ENCODE results near the gene RIC8A. TPM values are rescaled to one million over a fixed set of nuclear protein-coding genes. Genes with fewer than 3 reads are reported as not detected.
A peak's percentile ranks its signal among the peaks of the same experiment; 100 is the strongest.

Gene RIC8A
- total and polyA plus RNA-seq, 9 donors, result 33.6 to 119 (median 83.8) TPM

GRCh38 chr11:201966-202365, 5.5 kb upstream of the RIC8A start:
- WGBS, 3 donors, result 69 to 72% (median 72%) methylated on average over 15 of the region's 15 CpGs
- intact Hi-C loops (cut with DNase I), result loop anchor here in 3 of 4 donors (10.0 kb wide), 2 partner anchors 103 to 163 kb away; partner anchors contain the start of genes B4GALNT4 (in 3 of the 3) and IFITM2 (in 1 of the 3)
- H3K27ac ChIP-seq, result no peak overlapping the region
- DNase-seq, result peak in 1 of 5 donors; percentile 9
- no peaks in the 10 kb centered on the region for H3K27me3 ChIP-seq
- peaks cover 15% of the 10 kb centered on the region for H3K4me1 ChIP-seq (ENCODE audit: insufficient read depth)
- H3K4me3 ChIP-seq, result no peak overlapping the region
- no peaks in the 10 kb centered on the region for H3K36me3 ChIP-seq
- TF ChIP-seq CTCF (IDR thresholded peaks at IDR 0.05) (no peak), POLR2A (IDR thresholded peaks at IDR 0.05) (no peak), EP300 (IDR thresholded peaks at IDR 0.05) (no peak)
- no peaks in the 10 kb centered on the region for H3K9me3 ChIP-seq

GRCh38 chr11:202490-202889, 5.0 kb upstream of the RIC8A start:
- H3K4me3 ChIP-seq, result no peak overlapping the region
- no peaks in the 10 kb centered on the region for H3K36me3 ChIP-seq
- TF ChIP-seq POLR2A (IDR thresholded peaks at IDR 0.05) (no peak), CTCF (IDR thresholded peaks at IDR 0.05) (no peak), EP300 (IDR thresholded peaks at IDR 0.05) (no peak)
- no peaks in the 10 kb centered on the region for H3K27me3 ChIP-seq
- peak in 1 of 5 donors; percentile 17 for DNase-seq
- H3K27ac ChIP-seq, result no peak overlapping the region
- intact Hi-C loops (cut with DNase I), result loop anchor here in 3 of 4 donors (10.0 kb wide), 2 partner anchors 102 to 162 kb away; partner anchors contain the start of genes B4GALNT4 (in 3 of the 3) and IFITM2 (in 1 of the 3)
- no peaks in the 10 kb centered on the region for H3K9me3 ChIP-seq
- peaks cover 15% of the 10 kb centered on the region for H3K4me1 ChIP-seq (ENCODE audit: insufficient read depth)
- WGBS, 3 donors, result 62 to 69% (median 65%) methylated on average over 8 of the region's 8 CpGs

GRCh38 chr11:203056-203944, 4.2 kb upstream of the RIC8A start:
- intact Hi-C loops (cut with DNase I), result loop anchor here in 3 of 4 donors (10.0 kb wide), 2 partner anchors 102 to 162 kb away; partner anchors contain the start of genes B4GALNT4 (in 3 of the 3) and IFITM2 (in 1 of the 3)
- Histone ChIP-seq H3K27me3 (no peaks in the 10 kb centered on the region), H3K27ac (no peak overlapping the region), H3K4me3 (no peak overlapping the region), H3K36me3 (no peaks in the 10 kb centered on the region), H3K4me1 (ENCODE audit: insufficient read depth) (peaks cover 15% of the 10 kb centered on the region), H3K9me3 (no peaks in the 10 kb centered on the region)
- TF ChIP-seq POLR2A (IDR thresholded peaks at IDR 0.05) (no peak), CTCF (IDR thresholded peaks at IDR 0.05) (no peak), EP300 (IDR thresholded peaks at IDR 0.05) (no peak)
- DNase-seq, result peak in 1 of 5 donors; percentile 18
- 78 to 85% (median 84%) methylated on average over 7 of the region's 7 CpGs for WGBS, 3 donors

DNA sequence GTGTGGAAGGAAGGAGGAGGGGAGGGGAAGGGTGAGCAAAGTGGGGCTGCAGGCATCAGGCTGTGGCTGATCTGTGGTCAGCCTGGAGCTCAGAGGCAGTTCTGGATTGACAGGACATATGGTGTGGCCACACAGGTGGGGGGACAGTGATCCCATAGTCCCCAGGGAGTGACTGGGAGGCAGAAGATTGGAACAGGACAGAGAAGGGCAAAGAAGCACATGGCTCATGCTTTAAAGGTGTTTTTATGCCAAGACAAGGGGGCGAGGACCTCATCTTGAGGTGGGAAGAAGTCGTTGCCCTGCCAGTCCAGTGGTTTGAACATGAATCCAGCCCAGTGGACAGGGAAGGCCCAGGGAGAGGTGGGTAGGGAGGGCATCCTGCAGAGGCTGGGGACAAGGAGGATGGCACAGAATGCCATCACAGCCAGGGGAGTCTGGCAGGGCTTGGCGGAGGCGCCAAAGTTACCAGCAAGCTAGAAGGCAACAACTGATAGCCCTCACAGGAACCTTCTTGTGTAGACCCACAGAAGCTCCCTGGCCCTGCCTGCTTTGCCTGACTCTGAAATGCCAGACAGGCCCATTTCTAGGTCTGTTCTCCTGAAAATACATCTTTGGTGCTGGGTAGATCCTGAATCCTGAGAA, 3.4 kb upstream of the RIC8A start:
- Histone ChIP-seq H3K4me3 (no peak overlapping the region), H3K27ac (no peak overlapping the region), H3K36me3 (no peaks in the 10 kb centered on the region), H3K27me3 (no peaks in the 10 kb centered on the region), H3K4me1 (ENCODE audit: insufficient read depth) (peaks cover 15% of the 10 kb centered on the region), H3K9me3 (no peaks in the 10 kb centered on the region)
- WGBS, 3 donors, result 89% methylated on average over 4 of the region's 4 CpGs
- intact Hi-C loops (cut with DNase I), result loop anchor here in 3 of 4 donors (10.0 kb wide), 2 partner anchors 101 to 161 kb away; partner anchors contain the start of genes B4GALNT4 (in 3 of the 3) and IFITM2 (in 1 of the 3)
- DNase-seq, result peak in 1 of 5 donors; percentile 13
- no peak for TF ChIP-seq POLR2A (IDR thresholded peaks at IDR 0.05)
- TF ChIP-seq CTCF (IDR thresholded peaks at IDR 0.05), result no peak
- no peak for TF ChIP-seq EP300 (IDR thresholded peaks at IDR 0.05)

Data from ovary (tissue), 9 donors.